Measurements from ENCODE around the gene EML1. TPM values are rescaled to one million over a fixed set of nuclear protein-coding genes. Genes with fewer than 3 reads are reported as not detected.

The EML1 gene
- total RNA-seq, 1 donor from 2014 or later: 34.9 TPM

DNA sequence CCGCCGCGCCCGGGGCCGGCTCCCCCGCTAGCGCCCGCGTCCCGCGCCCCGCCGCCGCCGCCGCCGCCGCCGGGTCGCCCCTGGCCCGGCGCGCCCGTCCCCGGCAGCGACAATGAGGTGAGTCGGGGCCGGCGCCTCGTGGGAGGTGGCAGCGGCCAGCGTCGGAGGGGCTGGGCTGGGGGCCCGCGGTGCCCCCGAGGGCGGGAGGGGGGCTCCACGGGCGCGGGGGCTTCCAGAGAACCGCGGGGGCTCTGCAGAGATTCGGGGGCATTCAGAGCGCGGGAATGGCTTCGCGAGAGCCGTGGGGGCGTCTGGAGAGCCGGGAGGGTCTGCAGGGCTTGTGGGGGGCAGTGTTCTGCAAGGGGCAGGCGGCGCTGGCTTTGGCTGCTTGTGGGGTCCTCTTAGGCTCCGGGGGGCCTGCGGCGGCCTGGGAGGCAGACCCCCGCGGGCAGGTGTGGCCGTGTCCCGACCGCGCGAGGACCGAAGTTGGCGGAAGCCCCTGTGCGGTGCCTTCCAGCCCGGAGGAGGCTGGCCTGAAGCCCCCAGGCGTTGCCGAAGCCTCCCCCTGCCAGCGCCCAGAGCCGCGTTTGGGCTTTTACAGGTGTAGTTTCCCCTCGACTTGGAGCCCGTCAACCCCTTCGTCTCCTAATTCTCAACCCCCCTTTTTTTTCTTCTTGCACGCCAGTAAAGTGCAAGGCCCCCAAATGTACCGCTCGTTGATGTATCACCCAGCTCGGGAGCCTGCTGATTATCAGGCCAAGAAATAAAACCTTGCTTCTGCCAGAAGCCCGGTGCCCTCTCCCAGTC, 178.9 kb downstream of the EML1 start:
- DNase-seq (ENCODE audit: low spot score, unreplicated experiment): peak; percentile 25
- Mint-ChIP-seq H3K9me3 (ENCODE audit: low read depth) (peaks cover 3% of the 10 kb centered on the region), H3K4me1 (ENCODE audit: low read depth) (peaks cover 11% of the 10 kb centered on the region), H3K27ac (peak overlapping the region; percentile 95), H3K36me3 (ENCODE audit: insufficient read depth) (peaks cover 11% of the 10 kb centered on the region), H3K27me3 (peaks cover 24% of the 10 kb centered on the region), H3K4me3 (ENCODE audit: low read depth) (peak overlapping the region; percentile 93)
- TF ChIP-seq, protein P1, sequence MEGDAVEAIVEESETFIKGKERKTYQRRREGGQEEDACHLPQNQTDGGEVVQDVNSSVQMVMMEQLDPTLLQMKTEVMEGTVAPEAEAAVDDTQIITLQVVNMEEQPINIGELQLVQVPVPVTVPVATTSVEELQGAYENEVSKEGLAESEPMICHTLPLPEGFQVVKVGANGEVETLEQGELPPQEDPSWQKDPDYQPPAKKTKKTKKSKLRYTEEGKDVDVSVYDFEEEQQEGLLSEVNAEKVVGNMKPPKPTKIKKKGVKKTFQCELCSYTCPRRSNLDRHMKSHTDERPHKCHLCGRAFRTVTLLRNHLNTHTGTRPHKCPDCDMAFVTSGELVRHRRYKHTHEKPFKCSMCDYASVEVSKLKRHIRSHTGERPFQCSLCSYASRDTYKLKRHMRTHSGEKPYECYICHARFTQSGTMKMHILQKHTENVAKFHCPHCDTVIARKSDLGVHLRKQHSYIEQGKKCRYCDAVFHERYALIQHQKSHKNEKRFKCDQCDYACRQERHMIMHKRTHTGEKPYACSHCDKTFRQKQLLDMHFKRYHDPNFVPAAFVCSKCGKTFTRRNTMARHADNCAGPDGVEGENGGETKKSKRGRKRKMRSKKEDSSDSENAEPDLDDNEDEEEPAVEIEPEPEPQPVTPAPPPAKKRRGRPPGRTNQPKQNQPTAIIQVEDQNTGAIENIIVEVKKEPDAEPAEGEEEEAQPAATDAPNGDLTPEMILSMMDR (IDR thresholded peaks at IDR 0.05; ENCODE audit: unreplicated experiment): no peak

GRCh38 chr14:99972748-99973466, 179.7 kb downstream of the EML1 start:
- DNase-seq (ENCODE audit: low spot score, unreplicated experiment): no peak
- Mint-ChIP-seq H3K9me3 (ENCODE audit: low read depth) (peaks cover 3% of the 10 kb centered on the region), H3K27ac (peak overlapping the region; percentile 95), H3K4me1 (ENCODE audit: low read depth) (peaks cover 10% of the 10 kb centered on the region), H3K27me3 (peaks cover 20% of the 10 kb centered on the region), H3K4me3 (ENCODE audit: low read depth) (peak overlapping the region; percentile 93), H3K36me3 (ENCODE audit: insufficient read depth) (peaks cover 11% of the 10 kb centered on the region)
- TF ChIP-seq, protein P1 (IDR thresholded peaks at IDR 0.05; ENCODE audit: unreplicated experiment): no peak

DNA sequence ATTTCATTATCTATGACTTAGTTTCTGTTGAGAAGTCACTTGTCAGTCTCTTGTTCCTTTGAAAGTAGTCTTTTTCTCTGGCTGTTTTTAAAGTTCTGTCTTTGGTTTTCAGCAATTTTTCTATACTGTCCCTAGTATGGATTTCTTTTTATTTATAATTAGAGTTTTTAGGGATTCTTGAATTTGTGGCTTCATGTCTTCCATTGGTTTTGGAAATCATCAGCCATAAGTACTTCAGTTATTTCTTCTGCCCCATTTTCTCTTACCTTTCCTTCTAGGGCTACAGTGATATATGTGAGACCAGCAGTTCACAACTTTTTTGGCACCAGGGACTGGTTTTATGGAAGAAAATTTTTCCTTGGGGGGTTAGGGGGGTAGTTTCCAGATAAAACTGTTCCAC, 182.0 kb downstream of the EML1 start:
- H3K4me3 Mint-ChIP-seq (ENCODE audit: low read depth): no peak overlapping the region

DNA sequence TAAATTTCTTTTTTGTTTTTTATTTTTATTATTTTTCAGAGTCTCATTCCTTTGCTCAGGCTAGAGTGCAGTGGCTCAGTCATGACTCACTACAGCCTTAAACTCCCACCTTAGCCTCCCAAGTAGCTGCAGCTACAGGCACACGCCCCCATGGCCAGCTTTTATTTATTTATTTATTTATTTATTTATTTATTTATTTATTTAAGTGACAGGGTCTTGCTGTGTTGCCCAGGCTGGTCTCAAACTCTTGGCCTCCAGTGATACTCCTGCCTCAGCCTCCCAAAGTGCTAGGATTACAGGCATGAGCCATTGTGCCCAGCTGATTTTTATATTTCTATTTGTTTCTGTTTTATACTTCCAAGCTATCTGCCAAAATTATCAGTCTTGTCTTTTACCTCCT, 182.8 kb downstream of the EML1 start:
- peaks cover 6% of the 10 kb centered on the region for H3K4me1 Mint-ChIP-seq (ENCODE audit: low read depth)
- no peaks in the 10 kb centered on the region for H3K27me3 Mint-ChIP-seq
- H3K36me3 Mint-ChIP-seq (ENCODE audit: insufficient read depth): peaks cover 11% of the 10 kb centered on the region
- peaks cover 3% of the 10 kb centered on the region for H3K9me3 Mint-ChIP-seq (ENCODE audit: low read depth)
- no peak overlapping the region for H3K4me3 Mint-ChIP-seq (ENCODE audit: low read depth)
- no peak overlapping the region for H3K27ac Mint-ChIP-seq
- DNase-seq (ENCODE audit: low spot score, unreplicated experiment): no peak
- TF ChIP-seq, protein P1 (IDR thresholded peaks at IDR 0.05; ENCODE audit: unreplicated experiment): no peak

More for the DNA sequence above, 182.0 kb downstream of the EML1 start:
- Mint-ChIP-seq H3K4me1 (ENCODE audit: low read depth) (peaks cover 6% of the 10 kb centered on the region), H3K27ac (no peak overlapping the region), H3K36me3 (ENCODE audit: insufficient read depth) (peaks cover 11% of the 10 kb centered on the region), H3K27me3 (no peaks in the 10 kb centered on the region), H3K9me3 (ENCODE audit: low read depth) (peaks cover 3% of the 10 kb centered on the region)
- TF ChIP-seq, protein P1 (IDR thresholded peaks at IDR 0.05; ENCODE audit: unreplicated experiment): no peak
- DNase-seq (ENCODE audit: low spot score, unreplicated experiment): no peak

- H3K36me3 Mint-ChIP-seq (ENCODE audit: insufficient read depth): peaks cover 11% of the 10 kb centered on the region
- no peaks in the 10 kb centered on the region for H3K27me3 Mint-ChIP-seq
- no peak overlapping the region for H3K27ac Mint-ChIP-seq
- DNase-seq (ENCODE audit: low spot score, unreplicated experiment): no peak
- H3K4me1 Mint-ChIP-seq (ENCODE audit: low read depth): peaks cover 6% of the 10 kb centered on the region
- TF ChIP-seq, protein P1 (IDR thresholded peaks at IDR 0.05; ENCODE audit: unreplicated experiment): no peak
- no peak overlapping the region for H3K4me3 Mint-ChIP-seq (ENCODE audit: low read depth)
- H3K9me3 Mint-ChIP-seq (ENCODE audit: low read depth): peaks cover 3% of the 10 kb centered on the region
Measured at GRCh38 chr14:99976681-99977080, 183.5 kb downstream of the EML1 start.

Data from progenitor cell of endocrine pancreas (in vitro differentiated cells).